LNCaP clone FGC (cell line): Measurements from ENCODE around the gene AHDC1.
A peak's percentile ranks its signal among the peaks of the same experiment; 100 is the strongest.

ENCODE experiments used
- DNase-seq: peaks from one replicate; pipeline ENCODE4 v3.0.0-alpha.2; 2011; ENCODE audit warnings: low read depth
- H3K4me3 ChIP-seq: 2 replicates; pipeline ENCODE4 v1.5.1; 2011; ENCODE audit warnings: mild to moderate bottlenecking, low read depth, low read length, control low read depth
- CTCF ChIP-seq: IDR thresholded peaks from 2 replicates; pipeline ENCODE4 v1.5.1; 2012; ENCODE audit warnings: mild to moderate bottlenecking; ENCODE audit not compliant: control insufficient read depth, insufficient read depth; ENCODE audit errors: extremely low read depth

AHDC1 gene

DNA sequence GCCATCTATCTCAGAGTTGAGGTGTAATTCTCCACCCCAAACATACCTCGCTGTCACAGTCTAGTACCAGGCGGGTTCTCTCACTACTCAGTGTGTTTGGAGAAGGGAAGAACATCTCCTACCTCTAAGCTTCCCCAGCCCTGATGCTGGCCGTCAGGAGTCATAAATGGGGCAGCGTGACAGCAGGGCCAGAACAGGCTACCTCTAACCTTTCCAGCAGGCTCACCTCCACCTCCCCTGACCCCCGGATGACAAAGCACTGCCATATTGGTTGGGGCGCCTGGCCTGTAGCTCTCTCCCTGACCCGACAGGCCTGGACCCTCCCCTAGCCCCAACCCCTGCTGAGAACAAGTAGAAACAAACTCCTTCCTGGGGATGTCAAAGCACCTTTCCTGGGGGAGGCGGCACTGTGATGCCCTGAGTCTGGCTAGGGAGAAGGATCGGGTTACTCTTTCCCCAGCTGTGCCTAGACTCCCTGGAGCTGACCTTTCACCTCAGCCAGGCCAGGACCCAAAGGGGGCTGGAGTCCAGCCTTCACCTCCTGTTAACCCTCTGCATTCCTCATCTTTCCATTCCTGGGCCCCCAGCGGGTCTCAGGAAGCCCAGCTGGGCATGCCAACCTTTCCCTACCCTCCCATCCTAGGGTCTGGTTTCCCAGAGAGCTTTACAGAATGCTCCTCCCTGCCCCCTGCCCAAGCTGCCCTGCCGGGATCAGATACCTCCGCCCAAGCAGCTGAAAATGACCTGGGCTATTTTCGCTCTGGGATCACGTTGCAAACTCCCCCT is 34.2 kb downstream of the AHDC1 start:
- no peak overlapping the region for H3K4me3 ChIP-seq
- no peak for TF ChIP-seq CTCF
- DNase-seq: no peak

DNA sequence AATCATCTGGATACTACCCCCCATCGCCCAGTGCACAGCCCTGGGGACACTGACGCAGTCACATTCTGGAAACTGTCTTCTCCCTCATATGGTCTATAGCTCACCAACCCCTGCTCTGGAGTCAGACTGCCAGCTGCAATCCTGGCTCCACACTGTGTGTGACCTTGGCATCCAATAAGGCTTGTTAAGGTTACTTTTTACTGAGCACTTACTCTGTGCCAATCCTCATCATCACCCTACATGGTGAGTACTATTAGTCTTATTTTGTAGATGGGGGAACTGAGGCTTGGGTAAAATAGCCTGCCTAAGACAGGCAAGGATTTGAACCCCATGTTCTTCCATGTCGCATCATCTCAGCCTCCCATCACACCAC is 34.9 kb downstream of the AHDC1 start:
- no peak overlapping the region for H3K4me3 ChIP-seq
- DNase-seq: no peak
- no peak for TF ChIP-seq CTCF

DNA sequence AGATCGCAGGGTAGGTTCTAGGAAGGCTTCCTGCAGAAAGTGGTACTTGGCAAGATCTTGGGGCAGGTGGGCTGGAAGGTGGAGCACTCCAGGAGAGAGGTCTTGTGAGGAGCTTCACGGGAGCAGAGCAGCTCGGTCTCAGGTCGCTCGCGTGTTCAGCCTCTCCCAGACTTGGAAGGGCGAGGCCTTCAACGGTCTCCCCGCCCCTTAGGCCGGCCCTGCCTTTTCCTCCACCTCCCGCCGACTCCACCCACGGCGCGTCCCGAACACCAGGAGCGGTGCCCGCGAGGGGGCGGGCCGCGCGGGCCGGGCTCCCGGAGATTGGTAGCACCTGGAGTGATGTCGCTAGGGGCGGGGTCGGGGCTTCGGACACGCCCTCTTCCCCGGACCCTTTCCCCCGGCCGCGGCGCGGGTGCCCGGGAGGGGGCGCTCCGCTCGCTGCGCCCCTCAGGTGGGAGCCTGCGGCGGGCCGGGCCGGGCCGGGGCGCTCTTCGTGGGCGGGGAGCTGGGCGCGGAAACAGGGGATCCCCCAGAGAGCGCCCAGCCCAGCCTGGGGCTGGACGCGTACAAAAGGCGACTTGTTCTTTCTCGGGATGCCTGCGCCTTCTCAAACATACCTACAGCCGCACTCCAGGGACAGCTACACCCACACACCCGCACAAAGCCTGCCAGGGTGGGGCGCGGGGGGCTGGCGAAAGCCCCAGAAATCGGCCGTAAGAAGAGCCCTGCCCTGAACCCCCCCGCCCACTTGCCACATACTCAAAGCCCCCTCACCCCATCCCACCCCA is 35.5 kb downstream of the AHDC1 start:
- TF ChIP-seq CTCF: peak; percentile 67
- H3K4me3 ChIP-seq: 0 out of 2 replicates have a peak overlapping the region, but pooled peaks have one; percentile 8
- DNase-seq: peak; percentile 80

GRCh38 chr1:27567971-27568299 is 36.0 kb downstream of the AHDC1 start:
- TF ChIP-seq CTCF: no peak
- 0 out of 2 replicates have a peak overlapping the region, but pooled peaks have one; percentile 8 for H3K4me3 ChIP-seq
- DNase-seq: no peak

GRCh38 chr1:27567146-27567526 is 36.8 kb downstream of the AHDC1 start:
- no peak for TF ChIP-seq CTCF
- no peak for DNase-seq
- no peak overlapping the region for H3K4me3 ChIP-seq

DNA sequence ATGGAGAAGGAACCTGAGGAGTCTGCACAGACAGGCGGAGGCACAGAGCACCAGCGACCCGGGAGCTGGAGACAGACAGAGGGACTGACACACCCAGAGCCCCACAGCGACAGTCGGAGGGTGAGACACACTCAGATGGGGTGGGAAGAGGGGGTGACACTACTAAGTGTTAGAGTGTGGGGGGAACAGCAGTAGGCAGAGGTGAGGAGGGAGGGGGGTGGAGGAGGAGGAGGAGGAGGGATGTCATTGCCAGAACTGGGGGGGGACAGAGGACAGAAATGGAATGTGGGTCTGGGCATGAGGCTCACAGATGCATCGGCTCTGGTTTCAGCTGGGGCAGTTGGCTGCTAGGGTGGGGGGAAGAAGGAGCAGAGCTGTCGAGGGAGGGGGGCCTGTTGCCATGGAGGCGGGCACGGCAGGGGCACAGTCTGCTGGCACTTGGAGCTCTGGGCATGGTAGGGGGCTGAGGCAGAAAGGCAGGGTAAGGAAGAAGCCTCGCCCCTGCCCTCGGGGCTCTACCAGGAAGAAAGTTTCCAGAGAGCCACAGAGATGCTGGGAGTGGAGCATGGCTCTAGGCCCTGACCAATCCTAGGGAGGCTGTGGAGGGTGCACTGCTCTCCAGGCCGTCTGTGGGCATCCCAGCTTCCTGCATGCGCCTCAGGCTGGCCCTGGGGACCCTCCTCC is 37.3 kb downstream of the AHDC1 start:
- DNase-seq: no peak
- no peak overlapping the region for H3K4me3 ChIP-seq
- TF ChIP-seq CTCF: no peak
